GM18498 (cell line): ENCODE results near the gene EXOC6B.

Experiments used
- ATAC-seq: cut with Tn5 transposase; IDR thresholded peaks from one replicate; pipeline ENCODE4 v1.9.1; 2021; ENCODE audit warnings: mild to moderate bottlenecking, moderate library complexity; ENCODE audit not compliant: unreplicated experiment

EXOC6B gene

GRCh38 chr2:72830273-72830672 lies 4.4 kb upstream of the EXOC6B start:
- ATAC-seq: peak; percentile 54

GRCh38 chr2:72828840-72829507 lies 3.1 kb upstream of the EXOC6B start:
- ATAC-seq: no peak

- no peak for ATAC-seq
Observed at GRCh38 chr2:72827966-72828646, 2.3 kb upstream of the EXOC6B start.

- ATAC-seq: no peak
Observed at GRCh38 chr2:72827487-72827886, 1.7 kb upstream of the EXOC6B start.

GRCh38 chr2:72826156-72826477 lies 284 bp upstream of the EXOC6B start:
- ATAC-seq: no peak

GRCh38 chr2:72824224-72824842 lies 1.5 kb downstream of the EXOC6B start:
- no peak for ATAC-seq

- ATAC-seq: no peak
Observed at GRCh38 chr2:72822794-72823193, 3.0 kb downstream of the EXOC6B start.

GRCh38 chr2:72821983-72822382 lies 3.9 kb downstream of the EXOC6B start:
- ATAC-seq: no peak

- ATAC-seq: no peak
Observed at GRCh38 chr2:72821118-72821517, 4.7 kb downstream of the EXOC6B start.

- no peak for ATAC-seq
Observed at GRCh38 chr2:72819501-72819900, 6.3 kb downstream of the EXOC6B start.

- ATAC-seq: no peak
Observed at GRCh38 chr2:72815655-72816278, 10.1 kb downstream of the EXOC6B start.

GRCh38 chr2:72813841-72814240 lies 12.0 kb downstream of the EXOC6B start:
- ATAC-seq: no peak

- no peak for ATAC-seq
Observed at GRCh38 chr2:72810165-72810564, 15.7 kb downstream of the EXOC6B start.

GRCh38 chr2:72809095-72809494 lies 16.7 kb downstream of the EXOC6B start:
- no peak for ATAC-seq

GRCh38 chr2:72806280-72806945 lies 19.4 kb downstream of the EXOC6B start:
- ATAC-seq: no peak

GRCh38 chr2:72803626-72804320 lies 22.1 kb downstream of the EXOC6B start:
- ATAC-seq: no peak

- ATAC-seq: no peak
Observed at GRCh38 chr2:72803151-72803550, 22.7 kb downstream of the EXOC6B start.

- no peak for ATAC-seq
Observed at GRCh38 chr2:72800492-72800891, 25.3 kb downstream of the EXOC6B start.

GRCh38 chr2:72797740-72798139 lies 28.1 kb downstream of the EXOC6B start:
- no peak for ATAC-seq

- ATAC-seq: no peak
Observed at GRCh38 chr2:72796766-72797165, 29.1 kb downstream of the EXOC6B start.

- no peak for ATAC-seq
Observed at GRCh38 chr2:72794572-72794971, 31.3 kb downstream of the EXOC6B start.
